Eye (tissue), 1 donor: ENCODE measurements around the gene XYLB.
"Not testable (repeated sequence)": the region's sequence is repeated elsewhere in the genome, so short reads cannot be mapped to it uniquely, and the experiment has no call there.

ENCODE experiments used
- DNase-seq: peaks from one replicate; pipeline ENCODE4 v3.0.0-alpha.2; 2015

The XYLB gene

GRCh38 chr3:38397320-38397719, 50.7 kb downstream of the XYLB start:
- peak; percentile 64 for DNase-seq

GRCh38 chr3:38401246-38401962, 54.8 kb downstream of the XYLB start:
- DNase-seq: no peak

DNA sequence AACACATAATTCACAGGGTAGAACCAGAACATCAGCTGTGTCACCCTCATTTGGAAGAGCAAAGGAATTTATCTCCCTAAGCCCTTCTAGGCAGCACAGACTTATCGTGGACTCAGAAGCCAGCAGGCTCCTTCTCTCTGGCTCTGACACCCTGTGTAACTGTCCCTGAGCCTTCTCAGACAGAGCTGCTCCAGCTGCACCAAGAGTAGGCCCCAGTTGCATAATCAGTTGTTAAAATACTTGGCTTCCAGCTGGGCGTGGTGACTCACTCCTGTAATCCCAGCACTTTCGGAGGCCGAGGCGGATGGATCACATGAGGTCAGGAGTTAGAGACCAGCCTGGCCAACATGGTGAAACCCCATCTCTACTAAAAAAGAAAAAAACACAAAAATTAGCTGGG, 57.7 kb downstream of the XYLB start:
- DNase-seq: no peak

- no peak for DNase-seq
These were observed 65.0 kb downstream of the XYLB start for GRCh38 chr3:38411591-38411990.

GRCh38 chr3:38420758-38421157, 74.2 kb downstream of the XYLB start:
- not testable (repeated sequence) for DNase-seq

- no peak for DNase-seq
These were observed 75.2 kb downstream of the XYLB start for GRCh38 chr3:38421679-38422336.

- DNase-seq: not testable (repeated sequence)
These were observed 80.3 kb downstream of the XYLB start for GRCh38 chr3:38426798-38427426.

GRCh38 chr3:38432871-38433658, 86.5 kb downstream of the XYLB start:
- DNase-seq: not testable (repeated sequence)

DNA sequence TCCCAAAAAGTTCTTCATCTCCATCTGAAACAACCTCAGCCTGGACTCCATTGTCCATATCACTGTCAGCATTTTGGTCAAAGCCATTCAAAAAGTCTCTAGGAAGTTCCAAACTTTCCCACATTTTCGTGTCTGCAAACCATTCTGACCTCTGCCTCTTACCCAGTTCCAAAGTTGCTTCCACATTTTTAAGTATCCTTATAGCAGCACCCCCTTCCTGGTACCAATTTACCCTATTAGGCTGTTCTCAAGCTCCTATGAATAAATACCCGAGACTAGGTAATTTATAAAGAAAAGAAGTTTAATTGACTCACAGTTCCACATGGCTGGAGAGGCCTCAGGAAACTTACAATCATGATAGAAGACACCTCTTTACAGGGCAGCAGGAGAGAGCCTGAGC, 87.1 kb downstream of the XYLB start:
- not testable (repeated sequence) for DNase-seq

- not testable (repeated sequence) for DNase-seq
These were observed 92.0 kb downstream of the XYLB start for GRCh38 chr3:38438436-38439069.

DNA sequence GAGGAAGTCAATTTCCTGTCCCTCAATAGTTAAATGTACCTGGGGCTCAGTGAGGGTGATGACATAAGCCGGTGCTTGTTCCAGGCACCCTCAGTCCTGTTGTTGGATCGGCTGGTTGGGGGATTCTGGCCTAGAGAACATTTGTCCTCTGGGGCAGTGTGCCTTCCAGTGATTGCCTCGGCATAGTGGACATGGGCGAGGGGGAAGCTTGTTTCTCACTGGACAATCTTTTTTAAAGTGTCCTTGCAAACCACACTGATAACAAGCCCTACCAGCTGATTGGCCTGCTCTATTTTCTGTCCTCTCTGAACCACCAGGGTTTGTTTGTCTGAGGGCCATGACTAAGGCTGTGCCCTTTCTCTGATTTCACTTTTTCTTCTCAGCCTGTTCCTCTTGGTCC, 96.6 kb downstream of the XYLB start:
- DNase-seq: not testable (repeated sequence)

DNA sequence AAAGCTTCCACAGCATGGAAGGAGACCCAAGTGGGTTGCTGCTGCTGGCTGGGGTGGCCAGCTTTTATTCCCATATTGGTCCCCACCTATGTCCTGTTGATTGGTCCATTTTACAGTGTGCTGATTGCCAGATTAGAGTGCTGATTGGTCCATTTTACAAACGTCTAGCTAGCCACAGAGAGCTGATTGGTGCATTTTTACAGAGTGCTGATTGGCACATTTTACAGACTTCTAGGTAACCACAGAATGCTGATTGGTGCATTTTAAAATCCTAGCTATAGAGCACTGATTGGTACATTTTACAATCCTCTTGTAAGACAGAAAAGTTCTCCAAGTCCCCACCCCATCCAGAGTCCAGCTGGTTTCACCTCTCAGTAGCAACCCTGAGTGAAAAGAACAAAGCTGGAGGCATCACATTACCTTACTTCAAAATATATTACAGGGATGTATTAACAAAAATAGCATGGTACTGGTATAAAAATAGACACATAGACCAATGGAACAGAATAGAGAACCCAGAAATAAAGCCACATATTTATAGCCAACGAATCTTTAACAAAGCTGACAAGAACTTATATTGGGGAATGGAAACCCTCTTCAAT, 99.6 kb downstream of the XYLB start:
- DNase-seq: no peak

DNA sequence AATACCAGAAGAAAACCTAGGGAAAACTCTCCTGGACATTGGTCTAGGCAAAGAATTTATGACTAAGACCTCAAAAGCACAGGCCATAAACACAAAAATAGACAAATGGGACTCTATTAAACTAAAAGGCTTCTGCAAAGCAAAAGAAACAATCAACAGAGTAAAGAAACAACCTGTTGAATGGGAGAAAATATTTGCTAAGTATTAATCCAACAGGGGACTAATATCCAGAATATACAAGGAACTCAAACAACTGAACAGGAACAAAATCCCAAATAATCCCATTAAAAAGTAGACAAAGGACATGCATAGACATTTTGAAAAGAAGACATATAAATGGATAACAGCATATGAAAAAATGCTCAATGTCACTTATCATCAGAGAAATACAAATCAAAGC, 100.2 kb downstream of the XYLB start:
- no peak for DNase-seq

GRCh38 chr3:38450853-38451252, 104.3 kb downstream of the XYLB start:
- no peak for DNase-seq

GRCh38 chr3:38453075-38453912, 106.7 kb downstream of the XYLB start, which contains the start of gene ACVR2B:
Gene ACVR2B, plus strand, starts transcription at chr3:38453890. Its CDS starts 433 bp downstream, at chr3:38454323.
- DNase-seq: peak; percentile 95

DNA sequence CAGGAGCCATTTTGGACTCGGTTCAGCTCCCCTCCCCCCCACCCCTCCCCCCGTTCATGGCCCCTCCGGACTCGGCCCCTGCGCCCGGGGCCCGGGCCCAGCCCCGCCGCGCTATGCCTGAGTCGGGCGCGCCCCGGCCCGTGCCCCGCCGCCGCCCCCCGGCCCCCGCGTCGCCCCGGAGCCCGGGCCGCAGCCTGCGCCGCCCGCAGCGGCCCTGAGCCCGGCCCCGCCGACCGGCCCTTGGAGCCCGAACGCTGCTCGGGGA, 107.3 kb downstream of the XYLB start:
- DNase-seq: no peak

GRCh38 chr3:38454178-38454883, 107.7 kb downstream of the XYLB start:
- peak; percentile 74 for DNase-seq

GRCh38 chr3:38454884-38455638, 108.5 kb downstream of the XYLB start:
- peak; percentile 89 for DNase-seq

DNA sequence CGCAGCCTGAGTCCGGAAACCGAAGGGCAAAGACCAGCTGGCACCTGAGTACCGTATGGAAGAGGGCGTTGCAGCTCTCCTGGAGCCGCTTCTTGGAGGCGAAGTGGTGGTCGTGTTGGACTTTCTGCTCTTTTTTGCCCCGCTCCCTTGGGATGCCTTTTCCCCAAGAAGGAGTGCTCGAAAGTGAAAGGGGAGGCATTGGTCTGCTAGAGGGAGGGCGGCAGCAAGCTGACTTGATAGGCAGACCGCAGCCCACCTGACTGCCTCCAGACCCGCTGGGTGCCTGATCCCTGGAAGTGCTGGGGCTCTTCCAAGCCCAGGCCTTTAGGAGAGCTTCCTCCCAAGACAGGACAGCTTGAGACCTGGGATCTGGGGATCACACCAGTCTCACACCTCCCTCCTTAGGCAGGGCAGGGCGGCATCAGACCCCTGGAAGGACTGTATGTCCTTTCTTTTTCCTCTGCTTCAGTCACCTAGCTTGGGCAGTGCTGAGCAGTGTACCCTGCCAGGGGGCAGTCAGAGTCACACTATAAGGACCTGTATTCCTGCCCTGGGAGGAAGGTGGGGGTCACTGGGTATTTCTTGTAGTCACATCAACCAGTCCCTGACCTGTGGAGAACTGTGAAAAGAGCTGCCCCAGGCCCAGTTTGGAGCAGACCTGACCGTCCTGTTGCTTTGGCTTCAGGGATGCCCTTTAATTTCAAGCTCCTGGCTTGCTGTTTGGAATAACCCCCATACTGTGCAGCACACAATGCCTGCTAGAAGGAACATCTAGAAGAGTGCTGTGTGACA, 109.2 kb downstream of the XYLB start:
- DNase-seq: no peak
